Stomach (tissue), 9 donors: Measurements from ENCODE around the gene IQCH. TPM values are rescaled to one million over a fixed set of nuclear protein-coding genes. Genes with fewer than 3 reads are reported as not detected.

Experiments
- DNase-seq, 2 donors: peaks; one replicate each; pipeline versions ENCODE4 v3.0.0 to v3.0.0-alpha.2; 2013 to 2019
- H3K27ac ChIP-seq, 5 donors: fragments of 200-600 bp in 4 of 5; sonication (generic) in 4 of 5; one replicate each; pipeline ENCODE4 v1.5.1; 2013 to 2019; ENCODE audit warnings: mild to moderate bottlenecking in 1 of 5, moderate library complexity in 1 of 5
- H3K27me3 ChIP-seq, 3 donors: fragments of 200-600 bp; sonication (generic); one replicate each; pipeline ENCODE4 v1.5.1; 2017 to 2019; ENCODE audit warnings: mixed run types in 1 of 3
- H3K36me3 ChIP-seq, 4 donors: fragments of 200-600 bp; sonication (generic); 1 replicate in 3 of 4; 2 replicates in 1 of 4; pipeline ENCODE4 v1.5.1; 2016 to 2019
- H3K4me1 ChIP-seq, 4 donors: fragments of 200-600 bp; sonication (generic); one replicate each; pipeline ENCODE4 v1.5.1; 2016 to 2019
- H3K4me3 ChIP-seq, 4 donors: fragments of 200-600 bp; sonication (generic) in 3 of 4; one replicate each; pipeline ENCODE4 v1.5.1; 2016 to 2019; ENCODE audit warnings: mild to moderate bottlenecking in 1 of 4
- H3K9me3 ChIP-seq, 4 donors: fragments of 200-600 bp; sonication (generic); one replicate each; pipeline ENCODE4 v1.5.1; 2016 to 2019
- EP300 ChIP-seq: sonication (generic); formaldehyde crosslinking; IDR thresholded peaks from one replicate; pipeline ENCODE4 v1.6.1; 2017; ENCODE audit warnings: antibody characterized with exemption
- POLR2A ChIP-seq, 4 donors: fragments of 450-650 bp; IDR thresholded peaks; one replicate each; pipeline ENCODE4 v1.6.1; 2016; ENCODE audit warnings: antibody characterized with exemption in 4 of 4, control low read depth in 2 of 4, mild to moderate bottlenecking in 1 of 4, moderate library complexity in 1 of 4
- POLR2AphosphoS5 ChIP-seq, 3 donors: sonication (generic); formaldehyde crosslinking; IDR thresholded peaks; one replicate each; pipeline ENCODE4 v1.6.1; 2016; ENCODE audit warnings: antibody characterized with exemption in 3 of 3
- WGBS, 5 donors: extraction: QIAGEN DNeasy Blood & Tissue Kit in 3 of 5; methylation state at CpG; one replicate each; pipeline versions ENCODE4 v1.1.5 to v1.1.7; 2013 to 2018; 5-methylcytosine and 5-hydroxymethylcytosine counted together
- intact Hi-C: fragments of 100-400 bp; cut with DNase I; formaldehyde crosslinking; loops from one replicate; pipeline ENCODE4 v1.15.1; 2023; ENCODE audit warnings: low total_unique reads
- polyA plus RNA-seq, 3 donors: library from polyadenylated mRNA; stranded (reverse); fragments of 200-250 nt; gene quantifications; one replicate each; pipeline ENCODE4 v1.2.3, GENCODE V29; 2013
- total RNA-seq, 5 donors: library from RNA; depleted of rRNA; stranded (reverse); fragments of >200 nt; gene quantifications; one replicate each; pipeline versions ENCODE4 v1.1.0 to v1.2.3, GENCODE V29; 2014 to 2016
- TF ChIP-seq, protein P1 (sequence below), 7 experiments: fragments of 450-650 bp in 4 of 7; fragments of 200-600 bp in 3 of 7; sonication (generic) in 3 of 7; IDR thresholded peaks; one replicate each; pipeline ENCODE4 v1.5.1; 2016 to 2019; ENCODE audit warnings: antibody characterized with exemption in 7 of 7, control low read depth in 2 of 7, mild to moderate bottlenecking in 1 of 7
- donor health status: healthy with polysubstance abuse.
- donor health status: Bipolar disorder and iron deficiency.
- donor health status: healthy.

Gene IQCH
- total and polyA plus RNA-seq, 8 donors, result 0.25 to 9.4 (median 1.7) TPM; not detected in 1

DNA sequence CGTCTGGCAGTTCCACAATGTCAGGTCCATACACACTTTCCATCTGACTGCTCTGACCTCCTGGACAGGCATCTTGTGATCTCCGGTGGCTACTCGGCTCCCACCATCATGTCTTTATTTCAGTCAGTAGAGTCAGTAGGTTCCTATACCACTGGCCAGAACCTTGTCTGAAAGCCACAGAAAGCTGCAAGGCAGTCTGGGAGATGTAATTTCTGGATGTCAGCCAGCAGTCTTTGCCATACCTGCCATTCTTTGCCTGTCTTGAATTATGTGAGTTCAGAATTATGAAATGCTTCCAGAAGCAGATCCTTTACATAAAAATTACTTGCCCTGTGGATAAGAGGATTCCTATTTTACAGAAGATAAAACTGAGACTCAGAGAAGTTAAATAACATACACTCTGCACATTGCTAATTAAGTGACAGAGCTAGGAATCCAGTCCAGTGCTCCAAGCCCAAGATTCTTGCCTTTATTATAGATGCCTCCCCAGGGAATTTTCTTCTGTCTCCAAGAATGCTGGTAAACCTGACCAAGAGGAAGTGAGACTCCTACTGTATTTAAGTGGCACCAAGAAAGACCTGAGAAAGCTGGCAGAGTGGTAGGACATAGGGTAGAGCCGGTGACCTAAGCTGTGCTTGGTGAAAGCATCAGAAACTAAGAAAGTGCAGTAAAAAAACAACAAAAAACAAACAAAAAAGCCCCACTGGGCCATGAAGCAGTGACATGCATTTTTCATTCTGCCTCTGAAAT is 75.6 kb downstream of the IQCH start:
- Histone ChIP-seq H3K4me3 (no peak overlapping the region), H3K36me3 (no peaks in the 10 kb centered on the region), H3K27me3 (no peaks in the 10 kb centered on the region), H3K4me1 (no peaks in the 10 kb centered on the region), H3K27ac (no peak overlapping the region), H3K9me3 (peaks cover 0 to 8% (median 2%) of the 10 kb centered on the region in 4 donors)
- DNase-seq, result peak in 1 of 2 donors; percentile 7
- intact Hi-C loops, result no loop called here
- 83 to 93% (median 90%) methylated on average over 3 to 4 of the region's 4 CpGs for WGBS, 5 donors
- TF ChIP-seq POLR2A (IDR thresholded peaks at IDR 0.05), result no peak
- TF ChIP-seq, protein P1, sequence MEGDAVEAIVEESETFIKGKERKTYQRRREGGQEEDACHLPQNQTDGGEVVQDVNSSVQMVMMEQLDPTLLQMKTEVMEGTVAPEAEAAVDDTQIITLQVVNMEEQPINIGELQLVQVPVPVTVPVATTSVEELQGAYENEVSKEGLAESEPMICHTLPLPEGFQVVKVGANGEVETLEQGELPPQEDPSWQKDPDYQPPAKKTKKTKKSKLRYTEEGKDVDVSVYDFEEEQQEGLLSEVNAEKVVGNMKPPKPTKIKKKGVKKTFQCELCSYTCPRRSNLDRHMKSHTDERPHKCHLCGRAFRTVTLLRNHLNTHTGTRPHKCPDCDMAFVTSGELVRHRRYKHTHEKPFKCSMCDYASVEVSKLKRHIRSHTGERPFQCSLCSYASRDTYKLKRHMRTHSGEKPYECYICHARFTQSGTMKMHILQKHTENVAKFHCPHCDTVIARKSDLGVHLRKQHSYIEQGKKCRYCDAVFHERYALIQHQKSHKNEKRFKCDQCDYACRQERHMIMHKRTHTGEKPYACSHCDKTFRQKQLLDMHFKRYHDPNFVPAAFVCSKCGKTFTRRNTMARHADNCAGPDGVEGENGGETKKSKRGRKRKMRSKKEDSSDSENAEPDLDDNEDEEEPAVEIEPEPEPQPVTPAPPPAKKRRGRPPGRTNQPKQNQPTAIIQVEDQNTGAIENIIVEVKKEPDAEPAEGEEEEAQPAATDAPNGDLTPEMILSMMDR (IDR thresholded peaks at IDR 0.05), result no peak
- TF ChIP-seq POLR2AphosphoS5 (IDR thresholded peaks at IDR 0.05), result no peak
- no peak for TF ChIP-seq EP300

DNA sequence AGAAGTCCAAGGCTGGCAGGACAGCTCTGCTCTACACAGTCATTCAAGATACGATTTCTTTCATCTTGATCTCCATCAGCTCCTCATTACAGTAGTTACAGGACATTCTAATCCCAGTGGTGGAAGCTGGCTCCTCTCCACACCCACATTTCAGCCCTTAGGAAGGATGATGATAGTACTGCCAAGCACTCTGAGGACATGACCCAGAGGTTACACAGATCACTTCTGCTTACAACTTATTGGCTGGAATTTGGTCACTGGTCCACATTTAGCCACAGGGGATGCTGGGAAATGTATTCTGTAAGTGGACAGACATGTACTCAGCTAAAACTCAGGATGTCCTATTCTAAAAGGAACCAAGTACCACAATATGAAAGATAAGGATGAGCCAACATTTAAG is 77.1 kb downstream of the IQCH start:
- intact Hi-C loops, result no loop called here
- 77 to 85% (median 80%) methylated on average over 1 of the region's 1 CpG for WGBS, 5 donors
- H3K9me3 ChIP-seq, result peaks cover 0 to 8% (median 2%) of the 10 kb centered on the region in 4 donors
- no peaks in the 10 kb centered on the region for H3K36me3 ChIP-seq
- TF ChIP-seq POLR2AphosphoS5 (IDR thresholded peaks at IDR 0.05) (no peak), POLR2A (IDR thresholded peaks at IDR 0.05) (no peak)
- TF ChIP-seq, protein P1 (IDR thresholded peaks at IDR 0.05), result no peak
- H3K27me3 ChIP-seq, result no peaks in the 10 kb centered on the region
- H3K27ac ChIP-seq, result no peak overlapping the region
- no peaks in the 10 kb centered on the region for H3K4me1 ChIP-seq
- peak in 1 of 2 donors; percentile 7 for DNase-seq
- H3K4me3 ChIP-seq, result no peak overlapping the region

DNA sequence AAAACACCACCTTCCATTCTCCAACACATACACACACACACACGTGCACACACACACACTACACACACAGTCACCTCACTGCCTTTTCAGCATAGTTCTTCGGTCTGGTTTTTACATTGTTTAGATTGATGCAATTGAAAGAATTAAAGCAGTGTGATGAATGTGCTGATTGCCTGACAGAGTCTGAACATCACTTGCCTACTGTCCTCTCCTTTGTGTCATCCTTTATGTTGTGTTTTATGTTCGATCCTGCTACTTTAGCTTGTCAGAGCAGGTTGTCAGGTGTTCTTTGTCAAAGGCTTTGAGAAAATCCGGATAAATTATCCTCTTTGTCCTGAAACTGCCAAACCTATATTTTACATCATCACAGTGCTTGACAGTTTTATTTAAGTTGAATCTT is 80.4 kb downstream of the IQCH start:
- no peak overlapping the region for H3K4me3 ChIP-seq
- no peaks in the 10 kb centered on the region for H3K36me3 ChIP-seq
- H3K27me3 ChIP-seq, result no peaks in the 10 kb centered on the region
- 70 to 83% (median 73%) methylated on average over 4 of the region's 4 CpGs for WGBS, 5 donors
- intact Hi-C loops, result no loop called here
- no peak overlapping the region for H3K27ac ChIP-seq
- DNase-seq, result no peak
- H3K4me1 ChIP-seq, result no peaks in the 10 kb centered on the region
- TF ChIP-seq POLR2A (IDR thresholded peaks at IDR 0.05) (no peak), POLR2AphosphoS5 (IDR thresholded peaks at IDR 0.05) (no peak), EP300 (no peak)
- TF ChIP-seq, protein P1 (IDR thresholded peaks at IDR 0.05), result no peak
- no peaks in the 10 kb centered on the region for H3K9me3 ChIP-seq

DNA sequence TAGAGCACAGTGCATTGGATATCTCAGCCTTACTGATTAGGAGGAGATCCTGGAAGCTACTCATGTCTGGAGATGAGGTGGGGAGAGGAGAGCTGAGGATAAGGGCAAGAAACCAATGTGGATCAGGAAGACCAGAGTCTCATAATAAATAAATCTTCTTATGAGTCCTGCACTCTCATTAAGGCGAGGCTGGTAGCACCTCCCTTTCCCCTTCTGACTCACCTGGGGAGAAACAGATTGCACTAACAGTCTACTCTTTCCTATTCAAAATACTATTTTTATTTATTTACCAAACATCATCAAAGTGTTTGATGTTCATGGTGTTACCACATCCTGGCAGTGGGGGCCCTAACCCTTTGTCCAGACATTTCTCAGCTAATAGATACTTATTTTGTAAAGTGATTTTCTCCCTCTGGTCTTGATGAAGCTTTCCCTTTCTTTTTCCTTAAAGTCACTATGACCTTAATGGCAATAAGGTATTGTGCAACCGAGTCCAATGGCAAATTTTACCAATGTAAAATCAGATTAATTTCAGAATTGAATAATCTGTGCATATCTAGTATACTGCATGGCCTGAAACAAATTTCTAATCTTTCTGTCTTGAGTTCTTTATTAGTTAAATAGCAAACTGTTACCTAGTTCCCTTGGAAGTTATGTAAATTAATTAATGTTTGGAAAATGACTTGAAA is 81.1 kb downstream of the IQCH start:
- no peaks in the 10 kb centered on the region for H3K36me3 ChIP-seq
- H3K9me3 ChIP-seq, result no peaks in the 10 kb centered on the region
- no peak for DNase-seq
- WGBS, 5 donors, result 68 to 81% (median 72%) methylated on average over 2 of the region's 2 CpGs
- TF ChIP-seq POLR2AphosphoS5 (IDR thresholded peaks at IDR 0.05) (no peak), EP300 (no peak)
- H3K4me1 ChIP-seq, result no peaks in the 10 kb centered on the region
- H3K27me3 ChIP-seq, result no peaks in the 10 kb centered on the region
- intact Hi-C loops, result no loop called here
- no peak overlapping the region for H3K27ac ChIP-seq
- H3K4me3 ChIP-seq, result no peak overlapping the region

DNA sequence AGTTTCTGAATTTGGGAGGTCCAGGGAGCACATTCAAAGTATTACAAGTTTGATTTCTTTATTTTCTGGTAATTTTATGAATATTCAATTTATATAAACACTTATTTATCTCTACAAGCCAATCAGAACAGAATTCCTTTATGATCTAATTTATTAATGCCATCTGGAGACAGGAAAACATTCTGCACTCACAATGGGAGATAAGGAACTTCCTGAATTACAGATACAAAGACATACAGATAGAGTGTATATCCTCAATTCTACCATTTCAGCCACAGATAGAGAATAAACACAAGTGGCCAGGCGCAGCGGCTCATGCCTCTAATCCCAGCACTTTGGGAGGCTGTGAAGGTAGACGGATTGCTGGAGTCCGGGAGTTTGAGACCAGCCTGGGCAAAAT is 86.0 kb downstream of the IQCH start:
- no peak for DNase-seq
- Histone ChIP-seq H3K4me1 (no peaks in the 10 kb centered on the region), H3K4me3 (no peak overlapping the region), H3K27me3 (no peaks in the 10 kb centered on the region), H3K27ac (no peak overlapping the region), H3K9me3 (no peaks in the 10 kb centered on the region), H3K36me3 (no peaks in the 10 kb centered on the region)
- intact Hi-C loops, result no loop called here
- WGBS, 5 donors, result 87 to 94% (median 91%) methylated on average over 4 of the region's 4 CpGs
- TF ChIP-seq POLR2AphosphoS5 (IDR thresholded peaks at IDR 0.05), result no peak
- TF ChIP-seq, protein P1 (IDR thresholded peaks at IDR 0.05), result no peak
- no peak for TF ChIP-seq EP300
- no peak for TF ChIP-seq POLR2A (IDR thresholded peaks at IDR 0.05)
